HL-60/S4 (cell line): Measurements from ENCODE around the gene CORO2B.
"Not testable (repeated sequence)": the region's sequence is repeated elsewhere in the genome, so short reads cannot be mapped to it uniquely, and the experiment has no call there.

Source experiments
- in situ Hi-C: fragments of 300-500 bp; cut with MboI; formaldehyde crosslinking; loops from 2 replicates; pipeline ENCODE4 v1.14.3; 2022; ENCODE audit warnings: low sequenced_read_pairs

Gene CORO2B

DNA sequence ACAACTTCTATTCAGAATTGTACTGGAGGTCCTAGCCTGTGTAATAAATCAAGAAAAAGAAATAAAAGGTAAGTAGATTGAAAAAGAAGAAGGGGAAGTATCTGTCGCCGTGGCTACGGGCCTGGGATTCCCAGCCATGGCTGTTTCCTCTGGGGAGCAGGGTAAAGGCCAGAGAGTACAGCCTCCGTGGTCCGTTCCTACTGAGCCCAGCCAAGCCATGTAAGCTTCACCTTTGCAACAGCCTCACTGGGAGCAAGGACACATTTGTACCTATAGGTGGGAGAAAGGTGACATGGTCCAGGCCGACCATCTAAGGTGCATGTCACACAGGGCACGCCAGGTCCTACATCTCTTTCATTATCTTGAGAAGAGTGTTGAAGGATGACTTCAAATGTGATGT lies 170.6 kb downstream of the CORO2B start:
- in situ Hi-C loops, result no loop called here

DNA sequence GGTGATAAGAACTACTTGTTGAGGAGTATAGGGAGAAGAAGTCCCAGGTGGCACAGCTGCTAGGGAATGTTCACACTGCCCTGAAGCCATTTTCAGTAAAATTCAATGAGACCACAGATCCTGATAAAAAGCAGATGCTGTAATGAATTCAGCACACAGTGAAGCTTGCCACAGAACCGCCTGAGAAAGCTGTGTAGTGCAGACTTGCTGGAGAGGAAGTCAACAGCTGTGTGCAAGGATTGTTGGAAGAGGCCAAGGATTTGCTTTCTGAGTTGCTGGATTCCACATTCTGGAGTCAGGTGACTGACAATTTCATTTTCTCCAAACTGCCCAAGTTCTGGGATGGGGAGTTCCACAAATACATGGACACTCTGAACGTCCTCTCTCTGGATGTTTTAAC lies 171.0 kb downstream of the CORO2B start:
- in situ Hi-C loops, result no loop called here

DNA sequence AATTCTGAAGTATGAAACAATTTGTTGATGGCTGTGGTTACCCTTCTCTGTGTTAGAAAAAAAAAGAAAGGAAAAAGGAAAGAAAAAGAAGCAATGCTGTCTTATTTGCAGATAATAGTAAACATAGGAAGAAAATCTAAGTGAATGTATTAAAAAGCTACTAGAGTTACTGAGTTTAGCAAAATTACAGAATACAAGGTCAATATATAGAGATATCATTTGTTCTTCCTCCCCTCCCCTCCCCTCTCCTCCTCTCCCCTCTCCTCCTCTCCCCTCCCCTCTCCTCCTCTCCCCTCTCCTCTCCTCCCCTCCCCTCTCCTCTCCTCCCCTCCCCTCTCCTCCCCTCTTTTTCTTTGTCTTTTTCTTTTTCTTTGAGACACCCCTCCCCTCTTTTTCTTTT lies 172.8 kb downstream of the CORO2B start:
- in situ Hi-C loops, result no loop called here

DNA sequence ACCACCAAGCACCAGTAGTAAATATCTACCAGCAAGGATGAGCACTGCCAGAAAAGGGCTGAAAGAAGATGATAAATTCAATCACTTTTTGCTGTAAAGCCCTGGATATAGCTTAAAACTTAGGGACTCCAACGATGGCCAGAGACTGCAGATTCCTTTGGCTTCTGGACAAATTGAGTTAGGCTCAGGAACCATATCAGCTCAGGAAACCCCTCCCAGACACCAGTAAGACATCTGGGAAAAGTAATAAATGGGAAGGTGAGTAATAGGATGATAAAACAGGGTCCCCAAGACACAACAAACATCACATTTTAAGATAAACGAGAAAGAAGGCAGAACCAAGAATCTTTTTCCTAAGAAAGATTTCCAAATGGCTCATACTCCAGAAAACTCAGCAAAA lies 176.9 kb downstream of the CORO2B start:
- in situ Hi-C loops, result no loop called here

DNA sequence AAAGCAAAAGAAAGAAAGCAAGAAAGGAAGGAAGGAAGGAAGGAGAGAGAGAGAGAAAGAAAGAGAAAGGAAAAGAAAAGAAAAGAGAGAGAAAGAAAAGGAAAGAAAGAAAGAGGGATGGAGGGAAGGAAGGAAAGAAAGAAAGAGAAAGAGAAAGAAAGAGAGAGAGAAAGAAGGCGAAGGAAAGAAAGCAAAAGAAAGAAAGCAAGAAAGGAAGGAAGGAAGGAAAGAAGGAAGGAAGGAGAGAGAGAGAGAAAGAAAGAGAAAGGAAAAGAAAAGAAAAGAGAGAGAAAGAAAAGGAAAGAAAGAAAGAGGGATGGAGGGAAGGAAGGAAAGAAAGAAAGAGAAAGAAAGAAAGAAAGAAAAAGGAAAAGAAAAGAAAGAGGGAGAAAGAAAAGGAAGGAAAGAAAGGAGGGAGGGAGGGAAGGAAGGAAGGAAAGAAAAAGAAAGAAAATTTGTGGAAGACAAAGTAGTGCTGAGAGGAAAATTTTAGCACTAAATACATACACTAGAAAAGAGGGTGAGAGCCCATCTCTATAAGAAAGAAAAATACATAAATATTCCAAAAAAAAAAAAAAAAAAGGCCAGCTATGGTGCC lies 181.3 kb downstream of the CORO2B start:
- in situ Hi-C loops, result not testable (repeated sequence)

DNA sequence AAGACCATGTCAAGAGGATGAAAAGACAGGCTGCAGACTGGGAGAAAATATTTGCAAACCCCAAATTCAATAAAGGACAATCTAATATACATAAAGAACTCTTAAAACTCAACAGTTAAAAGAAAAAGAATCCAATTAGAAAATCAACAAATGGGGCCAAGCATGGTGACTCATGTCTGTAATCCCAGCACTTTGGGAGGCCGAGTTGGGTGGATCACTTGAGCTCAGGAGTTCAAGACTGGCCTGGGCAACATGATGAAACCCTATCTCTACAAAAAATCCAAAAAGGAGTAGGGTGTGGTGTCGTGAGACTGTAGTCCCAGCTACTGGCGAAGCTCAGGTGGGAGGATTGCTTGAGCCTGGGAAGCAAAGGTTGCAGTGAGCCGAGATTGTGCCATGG lies 184.3 kb downstream of the CORO2B start:
- in situ Hi-C loops, result no loop called here

DNA sequence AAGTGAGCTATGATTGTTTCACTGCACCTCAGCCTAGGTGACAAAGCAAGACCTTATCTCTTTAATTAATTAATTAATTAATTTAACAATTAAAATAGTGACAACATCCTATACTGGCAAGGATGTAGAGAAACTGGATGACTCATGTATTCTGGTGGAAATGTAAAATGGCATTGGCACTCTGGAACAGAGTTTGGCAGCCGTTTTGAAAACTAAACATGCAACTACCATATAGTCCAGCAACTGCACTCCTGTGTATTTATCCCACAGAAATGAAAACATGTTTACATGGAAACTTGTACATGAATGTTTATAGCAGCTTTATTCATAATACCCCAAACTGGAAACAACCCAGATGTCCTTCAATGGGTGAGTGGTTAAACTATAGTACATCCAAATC lies 185.3 kb downstream of the CORO2B start:
- in situ Hi-C loops, result no loop called here

DNA sequence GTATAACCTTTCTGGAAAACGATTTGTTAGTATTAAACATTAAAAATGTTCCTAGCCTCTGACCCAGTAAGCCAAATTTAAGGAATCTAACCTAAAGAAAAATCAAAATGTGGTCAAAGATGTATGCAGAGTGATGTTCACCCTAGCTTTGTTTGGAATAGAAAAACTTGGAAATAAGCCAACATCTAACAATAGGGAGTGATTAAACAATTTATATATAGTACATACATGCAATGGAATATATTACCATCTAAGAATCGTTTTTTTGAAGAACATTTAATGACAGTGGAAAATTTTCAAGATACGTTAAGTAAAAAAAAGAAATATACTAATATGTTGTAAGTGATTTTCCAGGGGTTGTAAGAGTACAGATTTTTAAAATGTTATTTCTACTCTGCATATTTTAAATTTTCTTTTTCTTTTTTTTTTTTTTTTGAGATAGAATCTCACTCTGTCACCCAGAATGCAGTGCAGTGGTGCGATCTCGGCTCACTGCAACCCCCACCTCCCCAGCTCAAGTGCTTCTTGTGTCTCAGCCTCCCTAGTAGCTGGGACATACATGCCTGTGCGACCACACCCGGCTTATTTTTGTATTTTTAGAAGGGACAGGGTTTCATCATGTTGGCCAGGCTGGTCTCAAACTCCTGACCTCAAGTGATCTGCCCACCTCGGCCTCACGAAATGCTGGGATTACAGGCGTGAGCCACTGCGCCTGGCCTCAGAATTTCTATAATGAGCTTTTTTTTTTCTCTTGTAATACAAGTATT lies 187.0 kb downstream of the CORO2B start:
- in situ Hi-C loops, result no loop called here

DNA sequence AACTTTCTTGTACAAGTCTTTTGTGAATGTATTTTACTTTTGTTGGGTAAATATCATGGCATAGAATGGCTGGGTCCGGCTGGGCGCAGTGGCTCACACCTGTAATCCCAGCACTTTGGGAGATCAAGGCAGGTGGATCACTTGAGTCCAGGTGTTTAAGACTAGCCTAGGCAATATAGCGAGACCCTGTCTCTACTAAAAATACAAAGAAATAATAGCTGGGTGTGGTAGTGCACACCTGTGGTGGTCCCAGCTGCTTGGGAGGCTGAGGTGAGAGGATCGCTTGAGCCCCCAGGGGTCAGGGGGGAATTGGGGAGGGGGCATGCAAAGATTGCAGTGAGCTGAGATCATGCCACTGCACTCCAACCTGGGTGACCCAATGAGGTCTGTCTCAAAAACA lies 189.0 kb downstream of the CORO2B start:
- in situ Hi-C loops, result no loop called here

DNA sequence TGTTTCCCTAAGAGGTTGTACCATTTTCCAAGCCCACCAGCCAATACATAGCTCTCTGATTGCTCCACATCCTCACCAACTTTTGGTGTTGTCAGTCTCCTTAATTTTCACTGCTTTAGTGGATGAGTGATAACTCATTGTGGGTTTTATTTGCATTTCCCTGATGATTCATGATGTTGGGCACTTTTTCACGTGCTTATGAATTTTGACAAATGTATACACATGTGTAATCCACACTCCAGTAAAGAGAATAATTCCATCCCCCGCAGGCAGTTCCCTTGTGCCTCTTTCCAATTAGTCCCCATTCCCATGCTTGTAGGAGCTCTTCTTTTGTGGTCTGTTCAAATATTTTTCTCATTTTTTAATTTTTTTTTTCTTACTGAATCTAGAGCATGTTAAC lies 189.5 kb downstream of the CORO2B start:
- in situ Hi-C loops, result no loop called here

DNA sequence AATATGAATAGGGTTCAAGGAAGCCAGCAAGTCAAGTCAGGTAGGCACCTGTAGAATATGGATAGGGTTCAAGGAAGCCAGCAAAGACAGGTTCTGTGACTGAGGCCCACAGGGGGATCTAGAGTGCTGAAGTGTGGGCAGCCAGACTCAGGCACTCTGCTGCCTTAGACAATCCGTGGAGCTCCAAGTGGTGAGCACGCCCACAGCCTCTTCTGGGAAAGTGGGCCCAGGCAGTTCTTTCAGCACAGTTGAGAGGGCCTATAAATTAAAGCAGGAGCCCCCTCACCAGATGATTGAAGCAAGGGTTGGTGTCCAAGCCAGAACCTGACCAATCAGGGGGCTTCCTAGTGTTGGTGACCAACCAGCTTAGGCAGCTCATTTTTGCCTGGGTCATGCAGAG lies 190.9 kb downstream of the CORO2B start:
- in situ Hi-C loops, result no loop called here

DNA sequence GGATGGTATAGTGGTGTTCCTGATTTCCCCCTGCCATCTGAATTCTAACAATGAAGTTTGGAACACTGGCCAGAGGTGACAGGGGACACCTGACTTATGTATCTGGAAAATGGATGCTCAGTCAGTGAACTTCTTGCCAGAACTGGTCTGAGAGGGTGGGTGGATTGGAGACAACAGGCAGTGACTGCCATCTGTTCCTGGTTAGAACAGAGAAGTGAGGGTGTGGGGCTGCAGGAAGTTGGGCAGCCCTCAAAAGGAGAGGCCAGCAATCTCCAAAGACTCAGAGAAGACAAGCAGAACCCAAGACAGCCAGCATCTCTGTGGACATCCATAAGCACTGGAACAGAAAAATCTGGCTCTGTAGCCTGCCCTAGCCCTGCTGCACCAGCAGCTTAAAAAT lies 191.4 kb downstream of the CORO2B start:
- in situ Hi-C loops, result no loop called here

DNA sequence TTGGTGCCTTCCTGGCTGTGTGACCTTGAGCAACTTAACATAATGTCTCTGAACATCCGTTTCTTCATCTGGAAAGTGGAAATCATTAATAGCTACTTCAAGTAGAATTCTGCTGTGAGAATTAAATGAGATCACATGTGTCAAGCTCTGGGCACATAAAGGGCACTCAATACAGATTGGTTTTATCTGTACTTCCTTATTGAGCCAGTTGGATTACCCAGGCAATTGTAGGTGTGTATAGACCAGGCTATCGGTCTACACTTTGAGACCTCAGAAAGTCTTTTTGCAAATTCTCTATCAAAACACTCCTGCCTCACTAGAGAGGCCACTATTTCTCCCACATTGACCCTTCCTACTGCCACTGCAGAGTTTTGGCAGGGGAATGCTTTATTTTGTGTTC lies 194.2 kb downstream of the CORO2B start:
- in situ Hi-C loops, result no loop called here

DNA sequence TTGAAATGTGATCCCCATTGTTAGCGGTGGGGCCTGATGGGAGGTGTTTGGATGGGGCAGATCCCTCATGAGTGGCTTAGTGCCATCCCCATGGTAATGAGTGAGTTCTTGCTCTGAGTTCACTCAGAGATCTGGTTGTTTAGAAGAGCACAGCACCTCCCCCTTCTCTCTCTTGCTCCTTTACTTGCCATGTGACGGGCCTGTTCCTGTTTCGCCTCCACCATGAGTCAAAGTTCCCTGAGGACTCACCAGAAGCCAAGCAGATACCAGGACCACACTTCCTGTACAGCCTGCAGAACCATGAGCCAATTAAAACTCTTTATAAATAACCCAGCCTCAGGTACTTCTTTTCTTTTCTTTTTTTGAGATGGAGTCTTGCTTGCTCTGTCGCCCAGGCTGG lies 195.3 kb downstream of the CORO2B start:
- in situ Hi-C loops, result no loop called here

DNA sequence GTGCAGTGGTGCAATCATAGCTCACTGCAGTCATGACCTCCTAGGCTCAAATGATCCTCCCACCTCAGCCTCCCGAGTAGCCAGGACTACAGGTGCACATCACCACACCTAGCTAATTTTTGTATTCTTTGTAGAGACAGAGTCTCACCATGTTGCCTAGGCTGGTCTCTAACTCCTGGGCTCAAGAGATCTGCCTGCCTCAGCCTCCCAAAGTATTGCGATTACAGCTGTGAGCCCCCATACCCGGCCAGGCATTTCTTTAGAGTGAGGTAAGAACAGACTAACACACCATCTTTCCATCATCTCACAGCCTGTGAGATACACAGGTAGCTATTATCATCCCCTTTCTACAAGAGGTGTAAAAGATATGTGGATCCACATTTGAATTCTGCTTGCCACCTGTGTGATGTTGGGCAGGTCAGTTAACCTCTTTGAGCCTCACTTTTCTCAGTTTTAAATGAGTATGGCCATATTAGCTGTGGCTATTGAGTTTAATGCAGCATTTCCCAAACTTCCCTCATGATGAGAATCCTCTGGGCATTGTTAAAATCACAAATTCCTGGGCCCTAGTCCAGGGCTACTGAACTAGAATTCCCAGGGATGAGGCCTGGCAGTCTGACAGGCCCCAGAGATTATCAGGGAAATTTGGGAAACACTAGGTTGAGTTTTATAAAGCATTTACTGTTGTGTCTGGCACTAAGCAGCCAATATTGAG lies 195.9 kb downstream of the CORO2B start:
- in situ Hi-C loops, result no loop called here

DNA sequence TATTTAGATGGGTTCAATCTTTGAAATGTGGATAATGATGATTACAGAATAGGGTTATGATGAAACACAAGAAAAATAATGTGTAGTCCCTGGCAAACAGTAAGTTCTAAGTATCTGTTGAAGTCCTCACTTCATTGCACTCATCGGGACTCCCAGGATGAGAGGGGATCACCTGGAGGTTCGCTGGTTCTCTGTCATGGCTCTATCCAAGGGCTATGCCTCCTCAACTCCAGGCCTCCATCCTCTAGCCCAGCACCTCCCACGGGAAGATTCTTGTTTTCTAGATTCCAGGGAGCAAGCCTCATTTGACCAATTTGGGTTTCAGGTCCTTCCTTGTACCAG lies 196.4 kb downstream of the CORO2B start:
- in situ Hi-C loops, result no loop called here

DNA sequence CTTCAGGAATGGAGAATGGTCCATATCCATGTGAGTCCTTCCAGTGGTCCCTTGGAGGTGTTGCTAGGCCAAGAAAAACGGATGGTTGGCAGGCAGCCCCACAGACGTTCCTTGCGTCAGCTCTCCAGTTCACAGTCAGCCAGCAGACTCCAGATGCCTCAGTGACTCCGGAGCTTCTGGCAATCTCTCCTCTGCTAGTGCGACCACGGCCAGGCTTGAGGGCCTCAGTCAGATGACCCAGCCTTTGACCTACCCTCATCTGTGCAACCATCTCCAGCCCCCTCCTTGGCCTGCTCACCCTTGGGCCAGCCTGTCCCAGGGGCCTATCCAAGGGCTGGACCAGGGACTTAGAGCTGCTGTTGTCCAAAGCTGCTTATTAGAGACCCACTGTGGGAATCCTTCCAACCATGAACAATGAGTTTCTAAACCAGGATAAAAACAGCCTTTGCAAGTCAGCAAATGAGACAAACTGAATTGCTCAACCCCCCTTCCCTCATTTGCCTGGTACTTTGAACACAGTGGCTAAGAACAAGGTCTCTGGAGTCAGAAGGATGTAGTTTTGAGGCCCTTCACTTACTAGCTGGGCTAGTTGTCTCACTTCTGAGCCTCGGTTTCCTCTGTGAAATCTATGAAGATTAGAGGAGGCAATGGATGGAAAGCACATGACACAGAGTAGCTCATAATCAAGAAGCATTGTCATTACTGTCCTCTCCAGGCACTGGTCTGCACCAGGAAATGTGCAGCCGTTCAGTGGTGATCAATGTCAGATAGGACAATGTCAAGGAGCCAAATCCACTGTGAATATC lies 197.1 kb downstream of the CORO2B start:
- in situ Hi-C loops, result no loop called here

DNA sequence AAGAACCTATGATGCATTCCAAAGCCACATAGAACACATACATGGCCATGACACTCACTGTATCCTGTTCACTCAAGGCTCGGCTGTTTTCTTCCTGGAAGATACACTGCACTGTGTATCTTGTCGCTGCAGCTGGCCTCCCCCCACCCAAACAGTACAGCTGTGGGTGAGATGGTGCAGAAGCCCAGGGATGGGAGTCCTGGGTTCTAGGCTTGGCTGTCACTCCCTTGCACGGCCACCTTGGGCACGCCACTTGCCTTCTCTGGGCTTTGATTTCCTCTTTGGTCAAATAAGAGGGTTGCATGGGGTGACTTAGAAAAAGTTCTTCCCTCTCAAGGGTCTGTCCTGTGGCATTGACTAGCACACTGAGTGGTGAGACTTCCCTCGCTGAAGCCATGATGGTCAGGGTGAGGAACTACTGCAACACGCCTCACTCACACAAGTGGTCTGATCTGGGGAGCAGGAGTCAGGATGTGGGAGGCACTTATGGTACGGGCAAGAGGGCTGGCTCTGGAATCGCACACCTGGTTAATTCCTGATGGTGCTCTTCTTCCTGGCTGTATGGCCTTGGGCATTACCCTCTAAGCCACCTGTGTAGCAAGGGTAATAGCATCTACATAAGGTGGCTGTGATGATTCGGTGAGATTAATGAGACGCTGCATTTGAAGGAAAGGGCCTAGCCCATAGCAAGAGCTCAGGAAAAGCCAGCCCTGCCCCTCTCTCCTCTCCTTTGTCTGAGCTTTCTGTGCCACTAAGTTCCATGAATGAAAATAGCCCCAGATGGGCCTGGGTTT lies 197.9 kb downstream of the CORO2B start:
- in situ Hi-C loops, result no loop called here
